Activated CD4-positive, alpha-beta memory T cell treated with anti-CD3 and anti-CD28 coated beads for 36 hours (primary cell): ENCODE data around the gene MYLIP. TPM values are rescaled to one million over a fixed set of nuclear protein-coding genes. Genes with fewer than 3 reads are reported as not detected.

Experiments used
- CTCF ChIA-PET: fragments of 350-600 bp; sonication (Branson Sonifier 250); formaldehyde crosslinking; loops from one replicate; lab custom pipeline; 2021; ENCODE audit warnings: antibody characterized with exemption, inconsistent platforms; lab: Charles Lee
- POLR2A ChIA-PET: fragments of 350-600 bp; sonication (Branson Sonifier 250); formaldehyde crosslinking; loops from one replicate; lab custom pipeline; 2021; ENCODE audit warnings: antibody characterized with exemption; lab: Charles Lee
- DNase-seq: peaks from one replicate; pipeline ENCODE4 v3.0.0-alpha.2; 2020
- H3K27ac Mint-ChIP-seq: one replicate; pipeline ENCODE4 v1.8.0; 2021; ENCODE audit warnings: mixed read lengths
- H3K27me3 Mint-ChIP-seq: one replicate; pipeline ENCODE4 v1.8.0; 2021; ENCODE audit warnings: mixed read lengths
- H3K36me3 Mint-ChIP-seq: one replicate; pipeline ENCODE4 v1.8.0; 2021; ENCODE audit warnings: mixed read lengths
- H3K4me1 Mint-ChIP-seq: one replicate; pipeline ENCODE4 v1.8.0; 2021; ENCODE audit warnings: low read depth, mixed read lengths
- H3K4me3 Mint-ChIP-seq: one replicate; pipeline ENCODE4 v1.8.0; 2021; ENCODE audit warnings: mild to moderate bottlenecking, mixed read lengths
- H3K9me3 Mint-ChIP-seq: one replicate; pipeline ENCODE4 v1.8.0; 2021; ENCODE audit warnings: mixed read lengths
- intact Hi-C: fragments of 100-400 bp; cut with micrococcal nuclease; formaldehyde crosslinking; loops from one replicate; pipeline ENCODE4 v1.15.1; 2023
- total RNA-seq, 2 experiments: library from RNA; stranded (reverse); gene quantifications; one replicate each; pipeline ENCODE4 v1.2.3, GENCODE V29; 2021

MYLIP gene
- total RNA-seq, 2 experiments from 2014 or later, result 11.4 TPM

GRCh38 chr6:16108921-16109658, 19.8 kb upstream of the MYLIP start:
- POLR2A ChIA-PET, result no interaction called here
- CTCF ChIA-PET, result no interaction called here

GRCh38 chr6:16109659-16110305, 19.1 kb upstream of the MYLIP start:
- ChIA-PET POLR2A (no interaction called here), CTCF (no interaction called here)
- no peak overlapping the region for H3K27ac Mint-ChIP-seq
- H3K9me3 Mint-ChIP-seq, result no peaks in the 10 kb centered on the region
- H3K27me3 Mint-ChIP-seq, result no peaks in the 10 kb centered on the region
- no peak overlapping the region for H3K4me3 Mint-ChIP-seq
- H3K4me1 Mint-ChIP-seq, result no peaks in the 10 kb centered on the region
- DNase-seq, result no peak
- intact Hi-C loops, result no loop called here
- no peaks in the 10 kb centered on the region for H3K36me3 Mint-ChIP-seq

More at GRCh38 chr6:16108921-16109658, 19.8 kb upstream of the MYLIP start:
- Mint-ChIP-seq H3K4me1 (no peaks in the 10 kb centered on the region), H3K27me3 (peaks cover 2% of the 10 kb centered on the region), H3K9me3 (no peaks in the 10 kb centered on the region), H3K36me3 (no peaks in the 10 kb centered on the region), H3K4me3 (no peak overlapping the region), H3K27ac (no peak overlapping the region)
- no peak for DNase-seq
- intact Hi-C loops, result no loop called here

- CTCF ChIA-PET, result interaction anchor here (1.4 kb wide), 1 partner anchor 10 kb away, joined by 5 read pairs; the partner anchor contains the start of gene MYLIP
- POLR2A ChIA-PET, result no interaction called here
- no peaks in the 10 kb centered on the region for H3K9me3 Mint-ChIP-seq
These were observed 10.1 kb upstream of the MYLIP start for GRCh38 chr6:16118825-16119224.

GRCh38 chr6:16121339-16121738, 7.5 kb upstream of the MYLIP start:
- Mint-ChIP-seq H3K9me3 (no peaks in the 10 kb centered on the region), H3K4me1 (no peaks in the 10 kb centered on the region), H3K4me3 (no peak overlapping the region), H3K27me3 (peaks cover 5% of the 10 kb centered on the region), H3K27ac (no peak overlapping the region), H3K36me3 (no peaks in the 10 kb centered on the region)
- DNase-seq, result no peak
- ChIA-PET CTCF (interaction anchor here (1.0 kb wide), 1 partner anchor 62 kb away, joined by 4 read pairs; no protein-coding TSS in a partner anchor), POLR2A (no interaction called here)
- intact Hi-C loops, result no loop called here

More at GRCh38 chr6:16118825-16119224, 10.1 kb upstream of the MYLIP start:
- DNase-seq, result no peak
- H3K27ac Mint-ChIP-seq, result no peak overlapping the region
- no peaks in the 10 kb centered on the region for H3K36me3 Mint-ChIP-seq
- intact Hi-C loops, result no loop called here
- H3K4me1 Mint-ChIP-seq, result no peaks in the 10 kb centered on the region
- H3K4me3 Mint-ChIP-seq, result no peak overlapping the region
- H3K27me3 Mint-ChIP-seq, result peaks cover 5% of the 10 kb centered on the region

- ChIA-PET POLR2A (no interaction called here), CTCF (interaction anchor here (1.0 kb wide), 1 partner anchor 61 kb away, joined by 4 read pairs; no protein-coding TSS in a partner anchor)
- DNase-seq, result no peak
- intact Hi-C loops, result no loop called here
- Mint-ChIP-seq H3K36me3 (no peaks in the 10 kb centered on the region), H3K27ac (no peak overlapping the region), H3K4me1 (no peaks in the 10 kb centered on the region), H3K4me3 (no peak overlapping the region), H3K9me3 (no peaks in the 10 kb centered on the region), H3K27me3 (peaks cover 5% of the 10 kb centered on the region)
These were observed 6.7 kb upstream of the MYLIP start for GRCh38 chr6:16122197-16122596.

GRCh38 chr6:16124198-16125180, 4.4 kb upstream of the MYLIP start:
- POLR2A ChIA-PET, result no interaction called here
- DNase-seq, result no peak
- Mint-ChIP-seq H3K27me3 (peaks cover 5% of the 10 kb centered on the region), H3K4me1 (peaks cover 3% of the 10 kb centered on the region), H3K4me3 (no peak overlapping the region), H3K27ac (no peak overlapping the region), H3K36me3 (no peaks in the 10 kb centered on the region), H3K9me3 (no peaks in the 10 kb centered on the region)
- CTCF ChIA-PET, result no interaction called here
- intact Hi-C loops, result no loop called here

GRCh38 chr6:16126056-16126455, 2.8 kb upstream of the MYLIP start:
- intact Hi-C loops, result no loop called here
- H3K27ac Mint-ChIP-seq, result no peak overlapping the region
- H3K4me1 Mint-ChIP-seq, result peaks cover 3% of the 10 kb centered on the region
- peaks cover 9% of the 10 kb centered on the region for H3K36me3 Mint-ChIP-seq
- CTCF ChIA-PET, result interaction anchor here (0.7 kb wide), 1 partner anchor 435 kb away, joined by 3 read pairs; no protein-coding TSS in a partner anchor
- DNase-seq, result no peak
- peaks cover 2% of the 10 kb centered on the region for H3K27me3 Mint-ChIP-seq
- H3K9me3 Mint-ChIP-seq, result no peaks in the 10 kb centered on the region
- H3K4me3 Mint-ChIP-seq, result no peak overlapping the region
- POLR2A ChIA-PET, result no interaction called here

- Mint-ChIP-seq H3K27ac (no peak overlapping the region), H3K36me3 (peaks cover 15% of the 10 kb centered on the region), H3K4me3 (no peak overlapping the region), H3K9me3 (no peaks in the 10 kb centered on the region), H3K4me1 (peaks cover 10% of the 10 kb centered on the region), H3K27me3 (peaks cover 2% of the 10 kb centered on the region)
- POLR2A ChIA-PET, result interaction anchor here (1.5 kb wide), 1 partner anchor 10 kb away, joined by 6 read pairs; no protein-coding TSS in a partner anchor
- intact Hi-C loops, result no loop called here
- CTCF ChIA-PET, result interaction anchor here (1.5 kb wide), 1 partner anchor 56 kb away, joined by 5 read pairs; no protein-coding TSS in a partner anchor
- DNase-seq, result no peak
These were observed 2.0 kb upstream of the MYLIP start for GRCh38 chr6:16126861-16127260.

- Mint-ChIP-seq H3K27ac (no peak overlapping the region), H3K4me1 (peaks cover 14% of the 10 kb centered on the region), H3K4me3 (no peak overlapping the region), H3K27me3 (peaks cover 2% of the 10 kb centered on the region), H3K9me3 (no peaks in the 10 kb centered on the region), H3K36me3 (peaks cover 15% of the 10 kb centered on the region)
- intact Hi-C loops, result no loop called here
- DNase-seq, result no peak
- POLR2A ChIA-PET, result interaction anchor here (1.5 kb wide), 1 partner anchor 10 kb away, joined by 6 read pairs; no protein-coding TSS in a partner anchor
- CTCF ChIA-PET, result interaction anchor here (1.5 to 1.8 kb wide), 2 partner anchors 55 to 436 kb away, joined by 5 to 23 read pairs; no protein-coding TSS in a partner anchor
These were observed 1.4 kb upstream of the MYLIP start for GRCh38 chr6:16127471-16127870.

- H3K36me3 Mint-ChIP-seq, result peaks cover 24% of the 10 kb centered on the region
- ChIA-PET CTCF (interaction anchor here (1.1 to 3.3 kb wide), 7 partner anchors 50 to 352 kb away, joined by 4 to 20 read pairs (median 7); no protein-coding TSS in a partner anchor), POLR2A (interaction anchor here (1.1 to 3.2 kb wide), 6 partner anchors 7 to 359 kb away, joined by 4 to 11 read pairs (median 6); no protein-coding TSS in a partner anchor)
- peak overlapping the region; percentile 93 for H3K4me3 Mint-ChIP-seq
- H3K9me3 Mint-ChIP-seq, result no peaks in the 10 kb centered on the region
- no peaks in the 10 kb centered on the region for H3K27me3 Mint-ChIP-seq
- H3K4me1 Mint-ChIP-seq, result peaks cover 35% of the 10 kb centered on the region
- peak; percentile 54 for DNase-seq
- H3K27ac Mint-ChIP-seq, result peak overlapping the region; percentile 94
- intact Hi-C loops, result loop anchor here (1.0 to 10.0 kb wide), 6 partner anchors 7 to 1572 kb away; partner anchors contain the start of gene ATXN1
These were observed 926 bp downstream of the MYLIP start for GRCh38 chr6:16129623-16130401.
